HEK293 (cell line): ENCODE data around the gene PIM3.
A peak's percentile ranks its signal among the peaks of the same experiment; 100 is the strongest.

Experiments used
- CTCF ChIA-PET: fragments of 350-600 bp; formaldehyde crosslinking; extraction: SDS; loops from one replicate; lab custom pipeline; 2021; ENCODE audit warnings: antibody characterized with exemption; lab: Yijun Ruan, JAX
- POLR2A ChIA-PET: fragments of 300-600 bp; formaldehyde crosslinking; extraction: SDS; loops from one replicate; lab custom pipeline; 2020; ENCODE audit warnings: antibody characterized with exemption, inconsistent platforms; lab: Yijun Ruan, JAX
- H3K27ac ChIP-seq: fragments of 200-500 bp; sonication (Bioruptor generic); 2 replicates; pipeline ENCODE4 v1.5.1; 2014; ENCODE audit warnings: low read depth, low read length, control low read depth, inconsistent platforms; ENCODE audit errors: extremely low read depth
- H3K36me3 ChIP-seq, 2 experiments: fragments of 200-500 bp in 1 of 2; sonication (Bioruptor generic) in 1 of 2; 1 replicate in 1 of 2; 2 replicates in 1 of 2; pipeline ENCODE4 v1.5.1; 2014 to 2017; ENCODE audit warnings: inconsistent platforms in 2 of 2, low read length in 2 of 2; ENCODE audit not compliant: control insufficient read depth in 2 of 2, insufficient read depth in 1 of 2
- H3K4me1 ChIP-seq: fragments of 200-500 bp; sonication (Bioruptor generic); 2 replicates; pipeline ENCODE4 v1.5.1; 2014; ENCODE audit warnings: mild to moderate bottlenecking, low read length, inconsistent platforms; ENCODE audit not compliant: control insufficient read depth, insufficient read depth
- H3K4me3 ChIP-seq: 2 replicates; pipeline ENCODE4 v1.5.1; 2011; ENCODE audit warnings: low read depth, mild to moderate bottlenecking, control low read depth, low read length, moderate library complexity
- H3K9me3 ChIP-seq: fragments of 200-500 bp; sonication (Bioruptor generic); 2 replicates; pipeline ENCODE4 v1.5.1; 2014; ENCODE audit warnings: low read depth, low read length, inconsistent platforms; ENCODE audit not compliant: control insufficient read depth, insufficient read depth
- BCL11B ChIP-seq: fragments of 450-650 bp; formaldehyde crosslinking; IDR thresholded peaks from 2 replicates; pipeline ENCODE4 v1.5.1; 2016; ENCODE audit warnings: low read depth, missing biosample characterization, missing genetic modification characterization
- EGR2 ChIP-seq: fragments of 450-650 bp; formaldehyde crosslinking; IDR thresholded peaks from 2 replicates; pipeline ENCODE4 v1.5.1; 2016; ENCODE audit warnings: low read depth, missing biosample characterization, missing genetic modification characterization
- KLF1 ChIP-seq: fragments of 450-650 bp; formaldehyde crosslinking; IDR thresholded peaks from 2 replicates; pipeline ENCODE4 v1.5.1; 2016; ENCODE audit warnings: missing biosample characterization, missing genetic modification characterization
- KLF8 ChIP-seq: fragments of 450-650 bp; formaldehyde crosslinking; IDR thresholded peaks from 2 replicates; pipeline ENCODE4 v1.5.1; 2016; ENCODE audit warnings: missing biosample characterization, missing genetic modification characterization
- SP2 ChIP-seq: fragments of 450-650 bp; formaldehyde crosslinking; IDR thresholded peaks from 2 replicates; pipeline ENCODE4 v1.5.1; 2016; ENCODE audit warnings: missing biosample characterization, missing genetic modification characterization
- TCF7L2 ChIP-seq: IDR thresholded peaks from 2 replicates; pipeline ENCODE4 v1.6.1; 2011; ENCODE audit warnings: low read depth, mild to moderate bottlenecking, inconsistent platforms, low read length, moderate library complexity, borderline replicate concordance
- ZBTB8A ChIP-seq: fragments of 450-650 bp; formaldehyde crosslinking; IDR thresholded peaks from 2 replicates; pipeline ENCODE4 v1.5.1; 2016; ENCODE audit warnings: missing biosample characterization, missing genetic modification characterization
- ZFHX2 ChIP-seq: fragments of 450-650 bp; formaldehyde crosslinking; conservative IDR thresholded peaks from 2 replicates; pipeline ENCODE4 v1.5.1; 2016; ENCODE audit warnings: missing biosample characterization, missing genetic modification characterization
- ZNF140 ChIP-seq: fragments of 450-650 bp; formaldehyde crosslinking; IDR thresholded peaks from 2 replicates; pipeline ENCODE4 v1.5.1; 2016; ENCODE audit warnings: missing biosample characterization, missing genetic modification characterization
- ZNF146 ChIP-seq: fragments of 450-650 bp; formaldehyde crosslinking; IDR thresholded peaks from 2 replicates; pipeline ENCODE4 v1.5.1; 2016; ENCODE audit warnings: missing biosample characterization, missing genetic modification characterization
- ZNF18 ChIP-seq: fragments of 450-650 bp; formaldehyde crosslinking; IDR thresholded peaks from 2 replicates; pipeline ENCODE4 v1.5.1; 2016; ENCODE audit warnings: missing biosample characterization, missing genetic modification characterization
- ZNF302 ChIP-seq: fragments of 450-650 bp; formaldehyde crosslinking; IDR thresholded peaks from 2 replicates; pipeline ENCODE4 v1.5.1; 2016; ENCODE audit warnings: missing biosample characterization, missing genetic modification characterization, low read depth
- ZNF335 ChIP-seq: fragments of 450-650 bp; formaldehyde crosslinking; conservative IDR thresholded peaks from 2 replicates; pipeline ENCODE4 v1.5.1; 2016; ENCODE audit warnings: missing biosample characterization, missing genetic modification characterization
- ZNF391 ChIP-seq: fragments of 450-650 bp; formaldehyde crosslinking; IDR thresholded peaks from 2 replicates; pipeline ENCODE4 v1.5.1; 2016; ENCODE audit warnings: low read depth, missing biosample characterization, missing genetic modification characterization, borderline replicate concordance
- ZNF549 ChIP-seq: fragments of 450-650 bp; IDR thresholded peaks from 2 replicates; pipeline ENCODE4 v1.5.1; 2018; ENCODE audit warnings: missing biosample characterization, missing genetic modification characterization, mild to moderate bottlenecking, inconsistent platforms, moderate library complexity
- ZNF555 ChIP-seq: fragments of 450-650 bp; formaldehyde crosslinking; conservative IDR thresholded peaks from 2 replicates; pipeline ENCODE4 v1.5.1; 2017; ENCODE audit warnings: missing biosample characterization, mild to moderate bottlenecking, missing genetic modification characterization, inconsistent platforms
- ZNF677 ChIP-seq: fragments of 450-650 bp; IDR thresholded peaks from 2 replicates; pipeline ENCODE4 v1.5.0; 2018; ENCODE audit warnings: missing biosample characterization, mild to moderate bottlenecking, missing genetic modification characterization, moderate library complexity
- ZNF747 ChIP-seq: fragments of 450-650 bp; formaldehyde crosslinking; IDR thresholded peaks from 2 replicates; pipeline ENCODE4 v1.5.1; 2016; ENCODE audit warnings: missing biosample characterization, missing genetic modification characterization
- TF ChIP-seq, protein P1 (sequence below): fragments of 450-650 bp; formaldehyde crosslinking; IDR thresholded peaks from 2 replicates; pipeline ENCODE4 v1.5.1; 2017; ENCODE audit warnings: missing biosample characterization, missing genetic modification characterization
- TF ChIP-seq, protein P2 (sequence below): fragments of 450-650 bp; formaldehyde crosslinking; optimal IDR thresholded peaks from 2 replicates; pipeline ENCODE3; 2016; ENCODE audit warnings: missing biosample characterization, mild to moderate bottlenecking, missing genetic modification characterization
- TF ChIP-seq, protein P3 (sequence below): fragments of 450-650 bp; formaldehyde crosslinking; IDR thresholded peaks from 2 replicates; pipeline ENCODE4 v1.5.1; 2016; ENCODE audit warnings: missing biosample characterization, missing genetic modification characterization, low read depth

The PIM3 gene

GRCh38 chr22:49997932-49998717 is 37.6 kb downstream of the PIM3 start:
- H3K4me3 ChIP-seq, result no peak overlapping the region
- CTCF ChIA-PET, result interaction anchor here (0.7 kb wide), 1 partner anchor 27 kb away, joined by 3 read pairs; no protein-coding TSS in a partner anchor
- H3K9me3 ChIP-seq, result no peaks in the 10 kb centered on the region
- TF ChIP-seq ZNF549 (tag by site-specific recombination) (no peak), ZBTB8A (tag by site-specific recombination) (0 out of 2 replicates have a peak, but pooled peaks have one; percentile 25)
- TF ChIP-seq, all 188 proteins: peak for 1
- Histone ChIP-seq H3K4me1 (no peaks in the 10 kb centered on the region), H3K27ac (no peak overlapping the region), H3K36me3 (no peaks in the 10 kb centered on the region)
- POLR2A ChIA-PET, result interaction anchor here (2.4 kb wide), 1 partner anchor 39 kb away, joined by 5 read pairs; no protein-coding TSS in a partner anchor

- TF ChIP-seq EGR2 (tag by site-specific recombination), result peak; percentile 77
- TF ChIP-seq ZNF140, result no peak
- peak; percentile 84 for TF ChIP-seq ZFHX2 (tag by site-specific recombination)
- TF ChIP-seq, protein P1, sequence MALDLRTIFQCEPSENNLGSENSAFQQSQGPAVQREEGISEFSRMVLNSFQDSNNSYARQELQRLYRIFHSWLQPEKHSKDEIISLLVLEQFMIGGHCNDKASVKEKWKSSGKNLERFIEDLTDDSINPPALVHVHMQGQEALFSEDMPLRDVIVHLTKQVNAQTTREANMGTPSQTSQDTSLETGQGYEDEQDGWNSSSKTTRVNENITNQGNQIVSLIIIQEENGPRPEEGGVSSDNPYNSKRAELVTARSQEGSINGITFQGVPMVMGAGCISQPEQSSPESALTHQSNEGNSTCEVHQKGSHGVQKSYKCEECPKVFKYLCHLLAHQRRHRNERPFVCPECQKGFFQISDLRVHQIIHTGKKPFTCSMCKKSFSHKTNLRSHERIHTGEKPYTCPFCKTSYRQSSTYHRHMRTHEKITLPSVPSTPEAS (tag by site-specific recombination), result peak; percentile 91
- peak; percentile 67; the same call in 1 of the 2 replicates for TF ChIP-seq ZNF18 (tag by site-specific recombination)
- no peak for TF ChIP-seq ZNF335 (tag by site-specific recombination)
- no peak for TF ChIP-seq BCL11B
- TF ChIP-seq, protein P2, sequence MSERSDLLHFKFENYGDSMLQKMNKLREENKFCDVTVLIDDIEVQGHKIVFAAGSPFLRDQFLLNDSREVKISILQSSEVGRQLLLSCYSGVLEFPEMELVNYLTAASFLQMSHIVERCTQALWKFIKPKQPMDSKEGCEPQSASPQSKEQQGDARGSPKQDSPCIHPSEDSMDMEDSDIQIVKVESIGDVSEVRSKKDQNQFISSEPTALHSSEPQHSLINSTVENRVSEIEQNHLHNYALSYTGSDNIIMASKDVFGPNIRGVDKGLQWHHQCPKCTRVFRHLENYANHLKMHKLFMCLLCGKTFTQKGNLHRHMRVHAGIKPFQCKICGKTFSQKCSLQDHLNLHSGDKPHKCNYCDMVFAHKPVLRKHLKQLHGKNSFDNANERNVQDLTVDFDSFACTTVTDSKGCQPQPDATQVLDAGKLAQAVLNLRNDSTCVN (tag by site-specific recombination), result peak; percentile 37
- TF ChIP-seq ZNF677 (tag by site-specific recombination), result no peak
- Histone ChIP-seq H3K9me3 (no peaks in the 10 kb centered on the region), H3K27ac (no peak overlapping the region), H3K36me3 (no peaks in the 10 kb centered on the region), H3K4me3 (no peak overlapping the region), H3K4me1 (no peaks in the 10 kb centered on the region)
- CTCF ChIA-PET, result no interaction called here
- POLR2A ChIA-PET, result no interaction called here
Measured at GRCh38 chr22:49998718-49999062, 38.1 kb downstream of the PIM3 start.

DNA sequence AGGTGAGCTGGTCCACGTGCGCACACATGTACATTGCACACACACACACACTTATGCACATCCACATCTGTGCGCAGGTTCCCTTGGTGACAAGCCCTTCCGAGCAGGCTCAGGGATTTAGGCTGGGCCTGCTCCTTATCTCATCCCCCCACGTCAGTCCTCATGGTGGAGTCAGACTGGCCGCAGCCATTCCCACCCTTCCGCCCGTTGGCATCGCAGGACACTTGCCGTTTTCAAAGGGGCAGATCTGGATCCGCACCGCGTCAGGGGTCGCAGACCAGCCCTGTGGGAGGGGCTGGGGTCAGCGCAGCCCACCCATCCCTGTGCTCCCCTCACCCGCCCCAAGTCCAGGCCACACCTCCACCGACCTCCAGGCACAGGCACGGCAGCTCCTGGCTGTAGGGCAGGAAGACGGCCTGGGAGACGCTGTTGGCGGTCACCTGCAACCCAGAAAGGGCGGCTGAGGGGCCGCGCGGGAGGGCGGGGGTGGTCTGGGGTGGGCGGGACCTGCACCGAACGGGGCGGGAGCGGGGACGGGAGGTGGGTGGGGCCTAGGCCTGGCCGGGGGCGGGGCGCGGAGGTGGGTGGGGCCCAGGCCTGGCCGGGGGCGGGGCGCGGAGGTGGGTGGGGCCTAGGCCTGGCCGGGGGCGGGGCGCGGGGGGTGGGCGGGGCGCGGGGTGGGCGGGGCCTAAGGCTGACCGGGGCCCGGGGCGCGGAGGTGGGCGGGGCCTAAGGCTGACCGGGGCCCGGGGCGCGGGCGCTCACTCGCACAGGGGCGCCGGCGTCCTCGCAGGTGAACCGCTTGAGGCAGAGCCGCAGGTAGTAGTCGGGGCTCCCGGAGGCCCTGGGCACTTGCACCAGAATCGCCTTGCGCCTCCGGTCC is 38.7 kb downstream of the PIM3 start:
- H3K4me1 ChIP-seq, result no peaks in the 10 kb centered on the region
- TF ChIP-seq ZNF391 (tag by site-specific recombination) (no peak), ZBTB8A (tag by site-specific recombination) (no peak), ZNF146 (tag by site-specific recombination) (no peak), SP2 (tag by site-specific recombination) (peak; percentile 18; the same call in 1 of the 2 replicates), KLF8 (peak; percentile 56; the same call in 1 of the 2 replicates), ZNF747 (tag by site-specific recombination) (no peak), TCF7L2 (no peak), ZNF555 (no peak), BCL11B (0 out of 2 replicates have a peak, but pooled peaks have one; percentile 21), KLF1 (tag by site-specific recombination) (peak; percentile 77), ZNF302 (no peak)
- TF ChIP-seq, protein P3, sequence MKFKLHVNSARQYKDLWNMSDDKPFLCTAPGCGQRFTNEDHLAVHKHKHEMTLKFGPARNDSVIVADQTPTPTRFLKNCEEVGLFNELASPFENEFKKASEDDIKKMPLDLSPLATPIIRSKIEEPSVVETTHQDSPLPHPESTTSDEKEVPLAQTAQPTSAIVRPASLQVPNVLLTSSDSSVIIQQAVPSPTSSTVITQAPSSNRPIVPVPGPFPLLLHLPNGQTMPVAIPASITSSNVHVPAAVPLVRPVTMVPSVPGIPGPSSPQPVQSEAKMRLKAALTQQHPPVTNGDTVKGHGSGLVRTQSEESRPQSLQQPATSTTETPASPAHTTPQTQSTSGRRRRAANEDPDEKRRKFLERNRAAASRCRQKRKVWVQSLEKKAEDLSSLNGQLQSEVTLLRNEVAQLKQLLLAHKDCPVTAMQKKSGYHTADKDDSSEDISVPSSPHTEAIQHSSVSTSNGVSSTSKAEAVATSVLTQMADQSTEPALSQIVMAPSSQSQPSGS (tag by site-specific recombination), result no peak
- TF ChIP-seq, all 188 proteins: peak for 4
- no peak overlapping the region for H3K4me3 ChIP-seq
- H3K27ac ChIP-seq, result no peak overlapping the region
- ChIA-PET CTCF (no interaction called here), POLR2A (no interaction called here)
- H3K9me3 ChIP-seq, result no peaks in the 10 kb centered on the region
- no peaks in the 10 kb centered on the region for H3K36me3 ChIP-seq
